ENCODE measurements around the gene CBLB. TPM values are rescaled to one million over a fixed set of nuclear protein-coding genes. Genes with fewer than 3 reads are reported as not detected.

CBLB gene
- total RNA-seq, 1 donor from 2014 or later, result 59.4 TPM

- peak; percentile 32 for DNase-seq
These were observed 182.4 kb downstream of the CBLB start for GRCh38 chr3:105686278-105686897.

GRCh38 chr3:105679951-105680350, 188.9 kb downstream of the CBLB start:
- DNase-seq, result no peak

- no peak for DNase-seq
These were observed 190.8 kb downstream of the CBLB start for GRCh38 chr3:105678017-105678416.

- DNase-seq, result no peak
These were observed 192.1 kb downstream of the CBLB start for GRCh38 chr3:105676621-105677300.

GRCh38 chr3:105674437-105675065, 194.3 kb downstream of the CBLB start:
- DNase-seq, result no peak

GRCh38 chr3:105672996-105673395, 195.8 kb downstream of the CBLB start:
- no peak for DNase-seq

- no peak for DNase-seq
These were observed 206.5 kb downstream of the CBLB start for GRCh38 chr3:105662306-105662705.

GRCh38 chr3:105661461-105661860, 207.4 kb downstream of the CBLB start:
- DNase-seq, result peak; percentile 40

- no peak for DNase-seq
These were observed 211.9 kb downstream of the CBLB start for GRCh38 chr3:105656651-105657504.

- DNase-seq, result no peak
These were observed 214.9 kb downstream of the CBLB start for GRCh38 chr3:105653868-105654267.

- DNase-seq, result no peak
These were observed 215.6 kb downstream of the CBLB start for GRCh38 chr3:105653166-105653565.

- no peak for DNase-seq
These were observed 219.3 kb downstream of the CBLB start for GRCh38 chr3:105649480-105649879.

- no peak for DNase-seq
These were observed 221.8 kb downstream of the CBLB start for GRCh38 chr3:105647047-105647446.

- no peak for DNase-seq
These were observed 229.7 kb downstream of the CBLB start for GRCh38 chr3:105639131-105639530.

GRCh38 chr3:105634708-105635107, 234.1 kb downstream of the CBLB start:
- DNase-seq, result no peak

GRCh38 chr3:105629718-105630117, 239.1 kb downstream of the CBLB start:
- DNase-seq, result no peak

GRCh38 chr3:105626739-105627138, 242.1 kb downstream of the CBLB start:
- no peak for DNase-seq

GRCh38 chr3:105622169-105622568, 246.6 kb downstream of the CBLB start:
- DNase-seq, result no peak

- DNase-seq, result no peak
These were observed 248.6 kb downstream of the CBLB start for GRCh38 chr3:105620236-105620635.

- no peak for DNase-seq
These were observed 249.2 kb downstream of the CBLB start for GRCh38 chr3:105619651-105620050.

- DNase-seq, result peak; percentile 14
These were observed 250.3 kb downstream of the CBLB start for GRCh38 chr3:105618556-105618955.

GRCh38 chr3:105616374-105617121, 252.3 kb downstream of the CBLB start:
- DNase-seq, result no peak

Data from tongue (tissue), 2 donors.